NCI-H2107 treated with DMSO at 0.1 percent for 48 hours (cell line): ENCODE results near the gene ERBB4.
"Not testable (repeated sequence)": the region's sequence is repeated elsewhere in the genome, so short reads cannot be mapped to it uniquely, and the experiment has no call there.

Experiments used
- DNase-seq: peaks from one replicate; lab custom pipeline; 2025; ENCODE audit not compliant: unreplicated experiment; lab: John Stamatoyannopoulos, UW

ERBB4 gene

GRCh38 chr2:211649331-211649730, 889.3 kb downstream of the ERBB4 start:
- no peak for DNase-seq

GRCh38 chr2:211631503-211631902, 907.1 kb downstream of the ERBB4 start:
- no peak for DNase-seq

- DNase-seq, result no peak
These were observed 915.5 kb downstream of the ERBB4 start for GRCh38 chr2:211623096-211623495.

GRCh38 chr2:211620986-211621385, 917.6 kb downstream of the ERBB4 start:
- no peak for DNase-seq

- DNase-seq, result no peak
These were observed 920.8 kb downstream of the ERBB4 start for GRCh38 chr2:211617803-211618202.

- no peak for DNase-seq
These were observed 927.0 kb downstream of the ERBB4 start for GRCh38 chr2:211611621-211612020.

GRCh38 chr2:211611061-211611518, 927.5 kb downstream of the ERBB4 start:
- peak; percentile 30 for DNase-seq

- DNase-seq, result no peak
These were observed 929.5 kb downstream of the ERBB4 start for GRCh38 chr2:211609127-211609526.

GRCh38 chr2:211599146-211599545, 939.5 kb downstream of the ERBB4 start:
- DNase-seq, result no peak

GRCh38 chr2:211598238-211598637, 940.4 kb downstream of the ERBB4 start:
- no peak for DNase-seq

GRCh38 chr2:211592006-211592405, 946.6 kb downstream of the ERBB4 start:
- not testable (repeated sequence) for DNase-seq

GRCh38 chr2:211591426-211591825, 947.2 kb downstream of the ERBB4 start:
- peak; percentile 24 for DNase-seq

- DNase-seq, result no peak
These were observed 970.2 kb downstream of the ERBB4 start for GRCh38 chr2:211568439-211568838.

GRCh38 chr2:211564441-211564840, 974.2 kb downstream of the ERBB4 start:
- no peak for DNase-seq

GRCh38 chr2:211545582-211545981, 993.0 kb downstream of the ERBB4 start:
- DNase-seq, result no peak

- DNase-seq, result peak; percentile 26
These were observed 1004.0 kb downstream of the ERBB4 start for GRCh38 chr2:211534632-211535031.

- DNase-seq, result not testable (repeated sequence)
These were observed 1014.4 kb downstream of the ERBB4 start for GRCh38 chr2:211524248-211524647.

- no peak for DNase-seq
These were observed 1022.1 kb downstream of the ERBB4 start for GRCh38 chr2:211516537-211516936.

- no peak for DNase-seq
These were observed 1024.6 kb downstream of the ERBB4 start for GRCh38 chr2:211514049-211514448.

- DNase-seq, result no peak
These were observed 1025.2 kb downstream of the ERBB4 start for GRCh38 chr2:211513446-211513845.

GRCh38 chr2:211512806-211513205, 1025.8 kb downstream of the ERBB4 start:
- no peak for DNase-seq

- no peak for DNase-seq
These were observed 1034.7 kb downstream of the ERBB4 start for GRCh38 chr2:211503856-211504255.

- no peak for DNase-seq
These were observed 1035.4 kb downstream of the ERBB4 start for GRCh38 chr2:211503198-211503597.
